Aorta (tissue), 5 donors: ENCODE measurements around the gene ARHGAP27. TPM values are rescaled to one million over a fixed set of nuclear protein-coding genes. Genes with fewer than 3 reads are reported as not detected.
"Not testable (repeated sequence)": the region's sequence is repeated elsewhere in the genome, so short reads cannot be mapped to it uniquely, and the experiment has no call there.

Source experiments
- ATAC-seq: fragments of 200-7000 bp; cut with Tn5 transposase; one replicate; pipeline ENCODE4 v1.9.1; 2022; ENCODE audit warnings: moderate library complexity; ENCODE audit not compliant: low FRiP score
- DNase-seq, 2 donors: peaks; one replicate each; pipeline ENCODE4 v3.0.0-alpha.2; 2020
- H3K27ac ChIP-seq, 2 donors: one replicate each; pipeline ENCODE4 v1.5.1; 2013; ENCODE audit warnings: low read length in 2 of 2, mild to moderate bottlenecking in 2 of 2, moderate library complexity in 2 of 2, control low read depth in 1 of 2, inconsistent platforms in 1 of 2, low read depth in 1 of 2
- H3K27me3 ChIP-seq, 2 donors: one replicate each; pipeline ENCODE4 v1.6.1; 2013; ENCODE audit warnings: control low read depth in 1 of 2, low read length in 1 of 2, mild to moderate bottlenecking in 1 of 2, moderate library complexity in 1 of 2; ENCODE audit not compliant: insufficient read depth in 2 of 2, control insufficient read depth in 1 of 2
- H3K36me3 ChIP-seq, 2 donors: one replicate each; pipeline ENCODE4 v1.6.1; 2013; ENCODE audit warnings: control low read depth in 1 of 2, low read length in 1 of 2, mild to moderate bottlenecking in 1 of 2; ENCODE audit not compliant: insufficient read depth in 2 of 2, control insufficient read depth in 1 of 2
- H3K4me1 ChIP-seq, 2 donors: one replicate each; pipeline ENCODE4 v1.6.1; 2013; ENCODE audit warnings: low read length in 2 of 2, control low read depth in 1 of 2, mild to moderate bottlenecking in 1 of 2, moderate library complexity in 1 of 2; ENCODE audit not compliant: insufficient read depth in 2 of 2, control insufficient read depth in 1 of 2
- H3K4me3 ChIP-seq, 2 donors: one replicate each; pipeline ENCODE4 v1.5.1; 2013; ENCODE audit warnings: low read length in 2 of 2, control low read depth in 1 of 2, mild to moderate bottlenecking in 1 of 2
- H3K9me3 ChIP-seq: one replicate; pipeline ENCODE4 v1.6.1; 2013; ENCODE audit warnings: mild to moderate bottlenecking, low read length; ENCODE audit not compliant: control insufficient read depth
- WGBS, 2 donors: extraction: QIAGEN DNeasy Blood & Tissue Kit; methylation state at CpG; one replicate each; pipeline ENCODE4 v1.1.7; 2013; 5-methylcytosine and 5-hydroxymethylcytosine counted together
- intact Hi-C, 2 donors: fragments of 100-400 bp; cut with DNase I; formaldehyde crosslinking; loops; one replicate each; pipeline versions ENCODE4 v1.14.2 to v1.15.0; 2022
- polyA plus RNA-seq, 2 donors: library from polyadenylated mRNA; stranded (reverse); fragments of 200-250 nt; gene quantifications; one replicate each; pipeline ENCODE4 v1.2.3, GENCODE V29; 2013
- total RNA-seq, 2 donors: library from RNA; stranded (reverse); fragmentation: NEBNext Ultra II Directional; extraction: Animal tissue kit (Norgen Biotek cat#: 25700); gene quantifications; one replicate each; pipeline ENCODE4 v1.2.1, GENCODE V29; 2021
- donor health status: healthy with polysubstance abuse.
- donor health status: Bipolar disorder and iron deficiency.
- donor health status: DM: no; HTN: no; CAD: no.
- donor health status: DM: no; HTN: no; CAD: no.
- donor health status: DM: yes; HTN: yes; CAD: no.

ARHGAP27 gene
- total and polyA plus RNA-seq, 4 donors, result 5.4 to 41.0 (median 13.6) TPM

DNA sequence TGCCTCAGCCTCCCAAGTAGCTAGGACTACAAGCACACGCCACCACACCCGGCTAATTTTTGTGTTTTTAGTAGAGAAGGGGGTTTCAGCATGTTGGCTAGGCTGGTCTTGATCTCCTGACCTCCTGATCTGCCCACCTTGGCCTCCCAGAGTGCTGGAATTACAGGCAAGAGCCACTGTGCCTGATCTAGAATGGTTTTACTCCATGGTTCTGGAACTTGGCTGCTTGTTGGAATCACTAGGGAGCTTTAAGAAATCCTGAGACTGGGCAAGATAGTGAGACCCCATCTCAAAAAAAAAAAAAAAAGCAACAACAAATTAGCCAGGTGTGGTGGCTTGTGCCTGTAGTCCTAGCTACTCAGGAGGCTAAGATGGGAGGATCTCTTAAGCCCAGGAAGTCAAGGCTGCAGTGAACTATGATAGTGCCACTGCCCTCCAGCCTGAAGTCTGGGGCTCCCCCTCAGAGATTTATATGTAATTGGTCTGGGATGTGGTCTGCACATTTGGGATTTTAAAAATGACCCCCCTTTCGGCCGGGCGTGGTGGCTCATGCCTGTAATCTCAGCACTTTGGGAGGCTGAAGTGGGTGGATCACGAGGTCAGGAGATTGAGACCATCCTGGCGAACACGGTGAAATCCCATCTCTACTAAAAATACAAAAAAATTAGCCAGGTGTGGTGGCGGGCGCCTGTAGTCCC lies 88.6 kb downstream of the ARHGAP27 start:
- DNase-seq, H3K9me3 ChIP-seq, H3K4me3 ChIP-seq, intact Hi-C loops, H3K27me3 ChIP-seq, ATAC-seq, H3K36me3 ChIP-seq, H3K4me1 ChIP-seq, H3K27ac ChIP-seq: not testable (repeated sequence)
- 96 to 97% methylated on average over 10 of the region's 10 CpGs for WGBS, 2 donors

Other genes with a start within 250 kb of the ARHGAP27 start
- 10 to 100 TPM; 24.0 to 51.7 TPM for gene FMNL1, start 211.0 kb downstream of the ARHGAP27 start, total RNA-seq
- 10 to 100 TPM in 1 of 2 donors, 1 to 10 TPM in 1; 2.2 to 11.9 TPM for gene FMNL1, start 211.0 kb downstream of the ARHGAP27 start, polyA plus RNA-seq
- gene SPATA32, start 170.8 kb downstream of the ARHGAP27 start, total RNA-seq, result not detected
- gene SPATA32, start 170.8 kb downstream of the ARHGAP27 start, polyA plus RNA-seq, result not detected
- gene MAP3K14, start 115.8 kb downstream of the ARHGAP27 start, total RNA-seq, result 10 to 100 TPM; 10.6 to 19.7 TPM
- gene MAP3K14, start 115.8 kb downstream of the ARHGAP27 start, polyA plus RNA-seq, result 1 to 10 TPM; 5.9 to 6.0 TPM
- 10 to 100 TPM; 50.9 to 67.6 TPM for gene PLEKHM1, start 57.9 kb upstream of the ARHGAP27 start, total RNA-seq
- gene PLEKHM1, start 57.9 kb upstream of the ARHGAP27 start, polyA plus RNA-seq, result 10 to 100 TPM; 13.3 to 18.2 TPM